ENCODE measurements around the gene CATSPERE. TPM values are rescaled to one million over a fixed set of nuclear protein-coding genes. Genes with fewer than 3 reads are reported as not detected.
A peak's percentile ranks its signal among the peaks of the same experiment; 100 is the strongest.

The CATSPERE gene
- total and polyA plus RNA-seq, 8 donors = 0.31 to 4.6 (median 0.63) TPM; not detected in 4

- no peak for TF ChIP-seq EP300 (IDR thresholded peaks at IDR 0.05)
- no peak overlapping the region for H3K27ac ChIP-seq
- peaks cover 10 to 48% (median 38%) of the 10 kb centered on the region in 4 donors for H3K36me3 ChIP-seq
- no peaks in the 10 kb centered on the region for H3K9me3 ChIP-seq
- no peaks in the 10 kb centered on the region for H3K27me3 ChIP-seq
- H3K4me1 ChIP-seq = peaks cover 8 to 36% (median 15%) of the 10 kb centered on the region in 4 donors
- intact Hi-C loops (cut with DNase I; ENCODE audit: low total_unique reads) = no loop called here
- H3K4me3 ChIP-seq = no peak overlapping the region
- no peak for DNase-seq
Measured at GRCh38 chr1:244437086-244437468, 24.0 kb upstream of the CATSPERE start.

- Histone ChIP-seq H3K36me3 (peaks cover 7 to 24% (median 19%) of the 10 kb centered on the region in 4 donors), H3K9me3 (no peaks in the 10 kb centered on the region), H3K4me3 (no peak overlapping the region), H3K27me3 (no peaks in the 10 kb centered on the region), H3K27ac (no peak overlapping the region), H3K4me1 (peaks cover 8 to 50% (median 24%) of the 10 kb centered on the region in 4 donors)
- 70 to 83% (median 77%) methylated on average over 7 to 8 of the region's 8 CpGs for WGBS, 5 donors
- TF ChIP-seq EP300 (IDR thresholded peaks at IDR 0.05) (no peak), POLR2A (IDR thresholded peaks at IDR 0.05) (no peak), CTCF (IDR thresholded peaks at IDR 0.05) (no peak), POLR2AphosphoS5 (IDR thresholded peaks at IDR 0.05) (no peak)
- intact Hi-C loops (cut with DNase I; ENCODE audit: low total_unique reads) = no loop called here
- no peak for DNase-seq
Measured at GRCh38 chr1:244439391-244440032, 21.6 kb upstream of the CATSPERE start.

- H3K4me3 ChIP-seq = no peak overlapping the region
- H3K9me3 ChIP-seq = no peaks in the 10 kb centered on the region
- H3K36me3 ChIP-seq = no peaks in the 10 kb centered on the region
- H3K27ac ChIP-seq = no peak overlapping the region
- intact Hi-C loops (cut with DNase I; ENCODE audit: low total_unique reads) = no loop called here
- H3K27me3 ChIP-seq = no peaks in the 10 kb centered on the region
- 82 to 91% (median 89%) methylated on average over 2 of the region's 2 CpGs for WGBS, 5 donors
- peaks cover 14 to 65% (median 44%) of the 10 kb centered on the region in 4 donors for H3K4me1 ChIP-seq
- no peak for DNase-seq
- no peak for TF ChIP-seq POLR2AphosphoS5 (IDR thresholded peaks at IDR 0.05)
- no peak for TF ChIP-seq POLR2A (IDR thresholded peaks at IDR 0.05)
- no peak for TF ChIP-seq CTCF (IDR thresholded peaks at IDR 0.05)
- no peak for TF ChIP-seq EP300 (IDR thresholded peaks at IDR 0.05)
Measured at GRCh38 chr1:244442850-244443249, 18.2 kb upstream of the CATSPERE start.

- no peaks in the 10 kb centered on the region for H3K36me3 ChIP-seq
- intact Hi-C loops (cut with DNase I; ENCODE audit: low total_unique reads) = no loop called here
- H3K27me3 ChIP-seq = no peaks in the 10 kb centered on the region
- no peak for TF ChIP-seq POLR2AphosphoS5 (IDR thresholded peaks at IDR 0.05)
- no peak for TF ChIP-seq POLR2A (IDR thresholded peaks at IDR 0.05)
- no peak for TF ChIP-seq EP300 (IDR thresholded peaks at IDR 0.05)
- TF ChIP-seq CTCF (IDR thresholded peaks at IDR 0.05) = no peak
- H3K9me3 ChIP-seq = no peaks in the 10 kb centered on the region
- 53 to 67% (median 62%) methylated on average over 1 of the region's 1 CpG for WGBS, 5 donors
- no peak for DNase-seq
- no peak overlapping the region for H3K4me3 ChIP-seq
- peaks cover 16 to 71% (median 53%) of the 10 kb centered on the region in 4 donors for H3K4me1 ChIP-seq
- H3K27ac ChIP-seq = peak overlapping the region in 4 of 5 donors; percentile 34 to 66 (median 52)
Measured at GRCh38 chr1:244444854-244445253, 16.2 kb upstream of the CATSPERE start.
